K562 (cell line): Measurements from ENCODE around the gene LRRK2. TPM values are rescaled to one million over a fixed set of nuclear protein-coding genes. Genes with fewer than 3 reads are reported as not detected.

Experiments used
- ATAC-seq: fragments of 200-7000 bp; cut with Tn5 transposase; 3 replicates; pipeline ENCODE4 v1.9.1; 2020; ENCODE audit warnings: moderate library complexity
- BruUV-seq: library from RNA; stranded (reverse); fragments of 400-500 nt; replicated peaks from 2 replicates; lab custom pipeline; 2021; lab: Mats Ljungman, UMichigan
- CTCF ChIA-PET: fragments of 300-600 bp; formaldehyde crosslinking; extraction: SDS; loops from one replicate; lab custom pipeline; 2021; ENCODE audit warnings: low intra/inter-chr PET ratio; lab: Yijun Ruan, JAX
- POLR2A ChIA-PET: fragments of 300-600, 350-650 bp; sonication (Branson Sonifier 250); formaldehyde crosslinking; extraction: SDS; loops from one replicate; lab custom pipeline; 2021; ENCODE audit warnings: antibody characterized with exemption, inconsistent platforms; lab: Yijun Ruan, JAX
- DNase-seq, 4 experiments: peaks; one replicate each; pipeline versions ENCODE4 v3.0.0 to v3.0.0-alpha.2; 2011 to 2018; ENCODE audit warnings: low spot score in 3 of 4, mixed read lengths in 3 of 4; ENCODE audit errors: extremely low read depth in 1 of 4
- FAIRE-seq: peaks from 2 replicates; lab custom pipeline; 2011; peaks lifted over from hg19 to GRCh38; lab: Jason Lieb, UNC
- H2AFZ ChIP-seq: 2 replicates; pipeline ENCODE4 v1.6.0; 2011; ENCODE audit warnings: low read depth, low read length, control low read depth, inconsistent platforms
- H3K27ac ChIP-seq: fragments of 200-600 bp; 3 replicates; pipeline ENCODE4 v1.8.0; 2011; ENCODE audit warnings: low read depth, mild to moderate bottlenecking, control low read depth, inconsistent platforms, low read length, moderate library complexity, mixed read lengths; ENCODE audit errors: extremely low read depth
- H3K27me3 ChIP-seq, 2 experiments: fragments of 300-600 bp in 1 of 2; 2 replicates in 1 of 2; 3 replicates in 1 of 2; pipeline versions ENCODE4 v1.6.0 to v1.8.0; 2011; ENCODE audit warnings: inconsistent platforms in 2 of 2, low read length in 2 of 2, mild to moderate bottlenecking in 1 of 2, mixed read lengths in 1 of 2, moderate library complexity in 1 of 2; ENCODE audit not compliant: control insufficient read depth in 2 of 2, insufficient read depth in 2 of 2
- H3K36me3 ChIP-seq: fragments of 300-600 bp; 3 replicates; pipeline ENCODE4 v1.8.0; 2011; ENCODE audit warnings: mild to moderate bottlenecking, low read length, inconsistent platforms; ENCODE audit not compliant: control insufficient read depth, insufficient read depth
- H3K4me1 ChIP-seq, 2 experiments: fragments of 200-600 bp in 1 of 2; replicated peaks in 1 of 2; 2 replicates in 1 of 2; 3 replicates in 1 of 2; pipeline versions ENCODE4 v1.5.1 to v1.8.0; 2011; ENCODE audit warnings: inconsistent platforms in 2 of 2, low read length in 2 of 2, mild to moderate bottlenecking in 1 of 2, mixed read lengths in 1 of 2, moderate library complexity in 1 of 2; ENCODE audit not compliant: control insufficient read depth in 2 of 2, insufficient read depth in 2 of 2
- H3K4me2 ChIP-seq: 2 replicates; pipeline ENCODE4 v1.6.1; 2011; ENCODE audit warnings: low read length, control low read depth, inconsistent platforms, mixed read lengths; ENCODE audit not compliant: insufficient read depth
- H3K4me3 ChIP-seq: fragments of 200-600 bp; sonication (generic), shearing (Covaris generic); 2 replicates; pipeline ENCODE4 v1.5.1; 2016; ENCODE audit warnings: control low read depth, inconsistent platforms
- H3K79me2 ChIP-seq: fragments of 200-600 bp; 3 replicates; pipeline ENCODE4 v1.8.0; 2011; ENCODE audit warnings: low read length, inconsistent platforms; ENCODE audit not compliant: control insufficient read depth, insufficient read depth
- H3K9ac ChIP-seq, 2 experiments: 2 replicates each; pipeline versions ENCODE4 v1.6.0 to v1.6.1; 2011; ENCODE audit warnings: low read depth in 2 of 2, low read length in 2 of 2, control low read depth in 1 of 2, inconsistent platforms in 1 of 2, mild to moderate bottlenecking in 1 of 2, mixed read lengths in 1 of 2; ENCODE audit not compliant: insufficient read depth in 1 of 2
- H3K9me1 ChIP-seq: one replicate; pipeline ENCODE4 v1.6.0; 2011; ENCODE audit warnings: inconsistent platforms, mild to moderate bottlenecking, low read length, moderate library complexity; ENCODE audit not compliant: control insufficient read depth, insufficient read depth
- H3K9me3 ChIP-seq: replicated peaks from 2 replicates; pipeline ENCODE4 v1.5.1; 2011; ENCODE audit warnings: low read depth, low read length, inconsistent platforms; ENCODE audit not compliant: control insufficient read depth, insufficient read depth
- H4K20me1 ChIP-seq: replicated peaks from 2 replicates; pipeline ENCODE4 v1.6.1; 2011; ENCODE audit warnings: low read length, inconsistent platforms, mixed read lengths; ENCODE audit not compliant: control insufficient read depth, insufficient read depth
- DDX20 ChIP-seq: fragments of 450-650 bp; IDR thresholded peaks from 2 replicates; pipeline ENCODE4 v1.6.1; 2016; ENCODE audit warnings: missing genetic modification characterization, low read depth, mild to moderate bottlenecking, missing compliant biosample characterization, moderate library complexity
- KAT2B ChIP-seq: IDR thresholded peaks from one replicate; pipeline ENCODE4 v1.6.1; 2012; ENCODE audit warnings: low read depth, mild to moderate bottlenecking, control low read depth, inconsistent platforms, low read length, moderate library complexity
- PRPF4 ChIP-seq: fragments of 200-400 bp; formaldehyde crosslinking; IDR thresholded peaks from one replicate; pipeline ENCODE4 v1.6.1; 2017; ENCODE audit warnings: low read length, low read depth, mild to moderate bottlenecking; ENCODE audit not compliant: insufficient read depth, poor library complexity, severe bottlenecking
- SIN3B ChIP-seq: fragments of 450-650 bp; IDR thresholded peaks from 2 replicates; pipeline ENCODE4 v1.6.1; 2017; ENCODE audit warnings: low read depth, mild to moderate bottlenecking, moderate library complexity
- XRCC3 ChIP-seq: fragments of 450-650 bp; IDR thresholded peaks from 2 replicates; pipeline ENCODE4 v1.6.1; 2017; ENCODE audit warnings: mild to moderate bottlenecking, moderate library complexity
- ZNF695 ChIP-seq: fragments of 450-650 bp; formaldehyde crosslinking; IDR thresholded peaks from 2 replicates; pipeline ENCODE4 v1.4.0; 2020; ENCODE audit warnings: mild to moderate bottlenecking, moderate library complexity
- ZNF699 ChIP-seq: fragments of 250-450 bp; sonication (Bioruptor Pico); IDR thresholded peaks from 2 replicates; pipeline ENCODE4 v1.8.0; 2021; ENCODE audit warnings: mild to moderate bottlenecking, moderate library complexity; ENCODE audit not compliant: insufficient replicate concordance
- ZNF766 ChIP-seq: fragments of 200-800 bp; sonication (Bioruptor generic); conservative IDR thresholded peaks from 2 replicates; pipeline ENCODE4 v1.6.1; 2016; ENCODE audit warnings: missing genetic modification characterization, missing compliant biosample characterization
- WGBS: fragments of 100-300 bp; shearing (Covaris generic); methylation state at CpG from one replicate; pipeline ENCODE4 v1.1.6; 2016; ENCODE audit warnings: low coverage, mixed read lengths; ENCODE audit not compliant: insufficient coverage; ENCODE audit errors: missing lambda C conversion rate; 5-methylcytosine and 5-hydroxymethylcytosine counted together
- in situ Hi-C: fragments of 300-500 bp; cut with MboI; formaldehyde crosslinking; loops from 4 replicates; pipeline ENCODE4 v1.15.0; 2018; ENCODE audit warnings: inconsistent platforms, mixed read lengths
- intact Hi-C: fragments of 100-400 bp; cut with micrococcal nuclease; formaldehyde crosslinking; loops from 2 replicates; pipeline ENCODE4 v1.14.2; 2022
- polyA plus RNA-seq, 8 experiments: library from polyadenylated mRNA; depleted of rRNA in 4 of 8; stranded (reverse) in 5 of 8; unstranded in 3 of 8; fragments of >200 nt; fragmentation: Nextera tagmentation in 2 of 8; fragmentation: Illumina TruSeq in 1 of 8; extraction: Ambion mirVana in 2 of 8; extraction: Trizol in 1 of 8; gene quantifications; 2 replicates each; pipeline versions ENCODE4 v1.2.1 to v1.2.3, GENCODE V29; 2011 to 2014; ENCODE audit warnings: inconsistent platforms in 1 of 8, missing spikeins in 1 of 8
- total RNA-seq, 7 experiments: library from RNA; depleted of rRNA in 6 of 7; stranded (reverse); fragments of >200 nt in 6 of 7; fragmentation: Illumina TruSeq in 2 of 7; extraction: Trizol in 2 of 7; gene quantifications; 2 replicates each; pipeline versions ENCODE4 v1.2.1 to v1.2.3, GENCODE V29; 2011 to 2021; ENCODE audit warnings: low replicate concordance in 1 of 7
- TF ChIP-seq, protein P1 (sequence below), 2 experiments: fragments of 450-650 bp in 1 of 2; sonication (generic) in 1 of 2; formaldehyde crosslinking in 1 of 2; IDR thresholded peaks; 2 replicates each; pipeline versions ENCODE4 v1.7.1 to v1.9.0; 2016 to 2022; ENCODE audit warnings: inconsistent platforms in 1 of 2, mild to moderate bottlenecking in 1 of 2, missing genetic modification reagents in 1 of 2
- TF ChIP-seq, protein P2 (sequence below): fragments of 450-650 bp; IDR thresholded peaks from 2 replicates; pipeline ENCODE4 v1.6.1; 2014; ENCODE audit warnings: low read depth, mild to moderate bottlenecking, moderate library complexity, borderline replicate concordance

The LRRK2 gene
- total and polyA plus RNA-seq, 9 of the 15 experiments (the other 6 are each of a cell fraction or from before 2014, with no cell fraction given): 0.03 to 0.89 (median 0.31) TPM

DNA sequence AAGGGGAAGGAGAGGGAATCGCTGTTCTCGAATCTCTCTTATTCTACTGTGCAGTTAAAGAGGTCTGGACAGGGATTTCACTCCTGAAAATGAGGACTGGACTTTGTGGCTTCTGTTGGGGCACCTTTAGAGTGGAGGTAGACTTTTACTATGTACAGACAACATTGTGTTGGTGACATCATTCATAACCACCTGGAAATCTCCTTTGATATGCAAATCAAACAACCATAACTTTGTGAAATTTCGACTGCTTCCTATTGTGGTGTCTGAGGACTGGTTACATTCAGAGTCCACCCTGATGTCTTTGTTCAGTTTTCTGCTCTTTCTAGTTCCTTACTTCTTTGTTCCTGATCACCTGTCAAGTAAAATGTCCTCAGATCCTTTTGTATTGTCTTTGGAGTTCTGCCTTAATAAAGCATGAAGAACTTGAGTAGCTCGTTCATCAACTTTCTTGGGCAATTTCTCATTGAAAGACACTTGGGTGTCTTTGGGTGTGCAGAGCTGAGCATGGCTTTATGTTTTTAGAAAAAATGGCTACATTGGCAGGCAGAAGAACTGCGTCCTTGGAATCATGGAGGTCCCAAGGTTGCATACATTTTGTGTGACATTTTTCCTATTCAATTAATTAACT is 29.8 kb downstream of the LRRK2 start (continued):
- no peak for TF ChIP-seq PRPF4
- TF ChIP-seq SIN3B: no peak
- TF ChIP-seq DDX20 (tag): no peak
- TF ChIP-seq ZNF766: no peak

DNA sequence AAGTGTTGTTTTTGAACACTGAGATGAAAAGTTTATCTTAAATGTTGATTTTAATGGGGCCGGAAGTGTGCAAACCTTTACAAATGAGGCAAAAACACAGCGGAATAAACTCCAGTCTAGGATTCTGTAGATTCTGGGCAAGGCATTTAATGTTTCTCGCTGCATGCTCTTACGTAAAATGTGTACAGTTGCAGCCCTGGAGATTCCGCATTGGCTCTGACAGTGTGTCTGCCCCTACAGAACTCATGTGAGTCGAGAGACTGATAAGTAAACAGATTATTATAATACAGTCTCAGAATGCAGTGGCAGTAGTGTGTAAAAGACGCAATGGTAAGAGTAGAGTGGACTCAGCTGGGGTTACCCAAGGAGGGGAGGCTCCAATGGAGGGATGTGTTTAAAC is 33.6 kb downstream of the LRRK2 start:
- in situ Hi-C loops (no loop called here), intact Hi-C loops (no loop called here)
- no TSS peak for BruUV-seq
- Histone ChIP-seq H3K4me3 (no peak overlapping the region), H3K9ac (no peak overlapping the region), H3K27ac (no peak overlapping the region), H2AFZ (no peak overlapping the region), H3K36me3 (no peaks in the 10 kb centered on the region), H3K9me1 (no peaks in the 10 kb centered on the region), H3K4me1 (no peaks in the 10 kb centered on the region), H3K9me3 (no peaks in the 10 kb centered on the region), H3K27me3 (no peaks in the 10 kb centered on the region), H3K79me2 (no peaks in the 10 kb centered on the region), H3K4me2 (no peak overlapping the region), H4K20me1 (no peaks in the 10 kb centered on the region)
- ChIA-PET CTCF (interaction anchor here (0.6 kb wide), 1 partner anchor 365 kb away, joined by 3 read pairs; no protein-coding TSS in a partner anchor), POLR2A (no interaction called here)
- no peak for ATAC-seq
- no peak for FAIRE-seq
- DNase-seq: no peak
- WGBS: 8% methylated on average over 7 of the region's 7 CpGs
- TF ChIP-seq XRCC3 (no peak), ZNF699 (CRISPR knock-in tag) (no peak), KAT2B (no peak), ZNF695 (CRISPR knock-in tag) (no peak)
- TF ChIP-seq, protein P1, sequence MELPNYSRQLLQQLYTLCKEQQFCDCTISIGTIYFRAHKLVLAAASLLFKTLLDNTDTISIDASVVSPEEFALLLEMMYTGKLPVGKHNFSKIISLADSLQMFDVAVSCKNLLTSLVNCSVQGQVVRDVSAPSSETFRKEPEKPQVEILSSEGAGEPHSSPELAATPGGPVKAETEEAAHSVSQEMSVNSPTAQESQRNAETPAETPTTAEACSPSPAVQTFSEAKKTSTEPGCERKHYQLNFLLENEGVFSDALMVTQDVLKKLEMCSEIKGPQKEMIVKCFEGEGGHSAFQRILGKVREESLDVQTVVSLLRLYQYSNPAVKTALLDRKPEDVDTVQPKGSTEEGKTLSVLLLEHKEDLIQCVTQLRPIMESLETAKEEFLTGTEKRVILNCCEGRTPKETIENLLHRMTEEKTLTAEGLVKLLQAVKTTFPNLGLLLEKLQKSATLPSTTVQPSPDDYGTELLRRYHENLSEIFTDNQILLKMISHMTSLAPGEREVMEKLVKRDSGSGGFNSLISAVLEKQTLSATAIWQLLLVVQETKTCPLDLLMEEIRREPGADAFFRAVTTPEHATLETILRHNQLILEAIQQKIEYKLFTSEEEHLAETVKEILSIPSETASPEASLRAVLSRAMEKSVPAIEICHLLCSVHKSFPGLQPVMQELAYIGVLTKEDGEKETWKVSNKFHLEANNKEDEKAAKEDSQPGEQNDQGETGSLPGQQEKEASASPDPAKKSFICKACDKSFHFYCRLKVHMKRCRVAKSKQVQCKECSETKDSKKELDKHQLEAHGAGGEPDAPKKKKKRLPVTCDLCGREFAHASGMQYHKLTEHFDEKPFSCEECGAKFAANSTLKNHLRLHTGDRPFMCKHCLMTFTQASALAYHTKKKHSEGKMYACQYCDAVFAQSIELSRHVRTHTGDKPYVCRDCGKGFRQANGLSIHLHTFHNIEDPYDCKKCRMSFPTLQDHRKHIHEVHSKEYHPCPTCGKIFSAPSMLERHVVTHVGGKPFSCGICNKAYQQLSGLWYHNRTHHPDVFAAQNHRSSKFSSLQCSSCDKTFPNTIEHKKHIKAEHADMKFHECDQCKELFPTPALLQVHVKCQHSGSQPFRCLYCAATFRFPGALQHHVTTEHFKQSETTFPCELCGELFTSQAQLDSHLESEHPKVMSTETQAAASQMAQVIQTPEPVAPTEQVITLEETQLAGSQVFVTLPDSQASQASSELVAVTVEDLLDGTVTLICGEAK (IDR thresholded peaks at IDR 0.05): no peak
- TF ChIP-seq, protein P1 (CRISPR knock-in tag; IDR thresholded peaks at IDR 0.05): no peak
- TF ChIP-seq, protein P2, sequence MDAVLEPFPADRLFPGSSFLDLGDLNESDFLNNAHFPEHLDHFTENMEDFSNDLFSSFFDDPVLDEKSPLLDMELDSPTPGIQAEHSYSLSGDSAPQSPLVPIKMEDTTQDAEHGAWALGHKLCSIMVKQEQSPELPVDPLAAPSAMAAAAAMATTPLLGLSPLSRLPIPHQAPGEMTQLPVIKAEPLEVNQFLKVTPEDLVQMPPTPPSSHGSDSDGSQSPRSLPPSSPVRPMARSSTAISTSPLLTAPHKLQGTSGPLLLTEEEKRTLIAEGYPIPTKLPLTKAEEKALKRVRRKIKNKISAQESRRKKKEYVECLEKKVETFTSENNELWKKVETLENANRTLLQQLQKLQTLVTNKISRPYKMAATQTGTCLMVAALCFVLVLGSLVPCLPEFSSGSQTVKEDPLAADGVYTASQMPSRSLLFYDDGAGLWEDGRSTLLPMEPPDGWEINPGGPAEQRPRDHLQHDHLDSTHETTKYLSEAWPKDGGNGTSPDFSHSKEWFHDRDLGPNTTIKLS: no peak
